IgD-negative memory B cell (primary cell): Measurements from ENCODE around the gene KDM5B. TPM values are rescaled to one million over a fixed set of nuclear protein-coding genes. Genes with fewer than 3 reads are reported as not detected.

Source experiments
- H3K27ac Mint-ChIP-seq, 3 donors: one replicate each; pipeline ENCODE4 v1.8.0; 2020 to 2022; ENCODE audit warnings: mild to moderate bottlenecking in 3 of 3, mixed read lengths in 3 of 3, moderate library complexity in 1 of 3
- H3K27me3 Mint-ChIP-seq: one replicate; pipeline ENCODE4 v1.8.0; 2021; ENCODE audit warnings: mixed read lengths
- H3K36me3 Mint-ChIP-seq: one replicate; pipeline ENCODE4 v1.8.0; 2020; ENCODE audit warnings: mild to moderate bottlenecking, mixed read lengths
- H3K4me1 Mint-ChIP-seq, 3 donors: one replicate each; pipeline ENCODE4 v1.8.0; 2020 to 2022; ENCODE audit warnings: mixed read lengths in 3 of 3, mild to moderate bottlenecking in 1 of 3
- H3K4me3 Mint-ChIP-seq, 4 donors: one replicate each; pipeline ENCODE4 v1.8.0; 2020 to 2022; ENCODE audit warnings: mild to moderate bottlenecking in 4 of 4, mixed read lengths in 4 of 4, moderate library complexity in 3 of 4
- H3K9me3 Mint-ChIP-seq, 3 donors: one replicate each; pipeline ENCODE4 v1.8.0; 2020 to 2021; ENCODE audit warnings: mixed read lengths in 3 of 3, mild to moderate bottlenecking in 1 of 3
- polyA plus RNA-seq: library from polyadenylated mRNA; unstranded; fragments of 300-500 nt; fragmentation: Illumina TruSeq; gene quantifications from one replicate; pipeline ENCODE4 v1.2.3, GENCODE V29; 2021

KDM5B gene
- polyA plus RNA-seq, 1 donor from 2014 or later = 16.5 TPM

DNA sequence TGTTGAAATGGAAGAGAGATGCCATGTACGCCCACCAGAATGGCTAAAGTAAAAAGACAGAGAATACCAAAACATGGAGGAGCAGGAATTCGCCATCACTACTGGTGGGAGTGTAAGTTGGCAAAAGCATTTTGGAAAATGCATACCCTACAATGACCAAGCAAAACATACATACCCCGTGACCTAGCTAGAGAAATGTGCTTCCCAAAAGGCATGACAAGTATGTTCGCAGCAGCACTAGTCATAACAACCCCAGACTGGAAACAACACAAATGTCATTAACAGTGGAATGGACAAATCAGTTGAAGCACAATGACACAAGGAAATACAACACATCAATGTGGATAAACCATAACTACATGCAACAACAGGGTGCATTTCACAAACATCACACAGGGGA, 125.2 kb downstream of the KDM5B start:
- Mint-ChIP-seq H3K4me1 (no peaks in the 10 kb centered on the region), H3K4me3 (no peak overlapping the region), H3K27me3 (peaks cover 25% of the 10 kb centered on the region), H3K36me3 (no peaks in the 10 kb centered on the region), H3K9me3 (peaks cover 0 to 6% (median 0%) of the 10 kb centered on the region in 3 donors), H3K27ac (no peak overlapping the region)

GRCh38 chr1:202682477-202682876, 125.7 kb downstream of the KDM5B start:
- no peak overlapping the region for H3K4me3 Mint-ChIP-seq
- peaks cover 24% of the 10 kb centered on the region for H3K27me3 Mint-ChIP-seq
- H3K27ac Mint-ChIP-seq = no peak overlapping the region
- peaks cover 0 to 6% (median 1%) of the 10 kb centered on the region in 3 donors for H3K9me3 Mint-ChIP-seq
- H3K36me3 Mint-ChIP-seq = no peaks in the 10 kb centered on the region
- no peaks in the 10 kb centered on the region for H3K4me1 Mint-ChIP-seq

DNA sequence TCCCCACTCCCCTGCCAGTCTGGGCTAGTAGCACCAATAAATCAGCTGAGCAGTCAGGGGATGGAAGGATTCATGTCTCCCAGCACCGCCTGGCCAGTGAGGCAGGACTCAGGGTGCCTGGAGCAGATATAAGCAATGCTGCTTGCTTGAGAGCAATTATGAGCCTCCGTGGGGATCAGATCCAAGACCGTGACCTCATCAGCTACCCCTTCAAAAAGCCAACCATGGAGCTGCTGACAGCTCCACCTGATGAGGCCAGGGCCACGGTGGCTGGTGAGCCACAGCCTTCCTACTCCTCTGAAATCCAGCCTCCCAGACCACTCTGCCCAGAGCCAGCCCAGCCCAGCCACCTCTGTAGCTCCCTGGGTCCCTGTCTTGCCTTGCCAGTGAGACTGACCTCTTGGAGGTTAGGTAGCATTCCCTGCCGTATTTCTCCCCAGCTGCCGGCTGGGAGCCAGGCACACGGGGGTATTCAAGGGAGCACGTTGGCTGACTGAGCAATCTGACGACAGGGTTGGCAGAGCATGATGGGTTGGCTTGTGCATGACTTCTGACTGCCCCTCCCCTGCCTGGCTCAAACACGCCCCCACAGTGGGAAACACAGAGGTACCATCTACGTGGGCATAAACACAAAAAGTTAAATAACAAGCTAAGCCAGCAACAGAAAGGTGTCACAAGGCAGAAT, 126.3 kb downstream of the KDM5B start:
- Mint-ChIP-seq H3K27ac (no peak overlapping the region), H3K9me3 (peaks cover 0 to 7% (median 6%) of the 10 kb centered on the region in 3 donors), H3K36me3 (no peaks in the 10 kb centered on the region), H3K27me3 (peaks cover 20% of the 10 kb centered on the region), H3K4me1 (no peaks in the 10 kb centered on the region), H3K4me3 (no peak overlapping the region)

DNA sequence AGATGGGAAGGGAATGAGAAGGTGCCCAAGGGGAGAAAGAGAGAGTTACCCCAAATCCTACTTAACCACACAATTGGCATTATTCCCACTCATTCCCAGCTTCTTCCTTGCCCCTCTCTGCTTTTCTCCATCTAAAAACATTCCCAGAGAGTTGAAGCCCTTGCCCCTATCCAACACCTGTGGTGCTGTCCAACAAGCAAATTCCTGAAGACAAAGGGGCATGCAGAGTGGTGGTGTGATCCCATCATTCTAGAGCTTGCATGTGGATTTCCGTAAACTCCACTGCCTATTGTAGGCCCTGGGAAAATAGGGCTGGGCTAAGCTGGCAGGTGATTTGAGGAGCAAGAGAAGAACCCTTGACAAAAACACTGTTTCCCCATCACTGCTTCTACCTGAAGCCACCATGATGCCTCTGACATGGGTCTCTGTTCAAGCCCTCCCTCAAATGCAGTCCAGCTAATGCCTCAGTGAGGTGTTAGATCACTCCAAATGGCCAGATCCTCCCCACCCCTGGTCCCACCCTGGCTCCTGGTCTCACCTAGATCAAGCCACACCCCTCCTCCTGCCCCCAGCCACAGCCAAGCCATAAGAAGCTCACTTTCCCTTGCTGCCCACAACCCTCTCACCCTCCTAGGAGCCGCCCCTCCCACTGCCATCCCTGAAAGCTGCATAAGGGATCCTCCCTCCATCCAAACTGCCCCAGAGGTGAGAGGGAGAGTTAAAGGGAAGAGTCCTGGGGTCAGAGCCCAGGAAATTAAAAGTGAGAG, 127.5 kb downstream of the KDM5B start:
- H3K9me3 Mint-ChIP-seq = peaks cover 0 to 9% (median 7%) of the 10 kb centered on the region in 3 donors
- H3K4me1 Mint-ChIP-seq = no peaks in the 10 kb centered on the region
- H3K4me3 Mint-ChIP-seq = no peak overlapping the region
- peaks cover 17% of the 10 kb centered on the region for H3K27me3 Mint-ChIP-seq
- H3K36me3 Mint-ChIP-seq = no peaks in the 10 kb centered on the region
- no peak overlapping the region for H3K27ac Mint-ChIP-seq

DNA sequence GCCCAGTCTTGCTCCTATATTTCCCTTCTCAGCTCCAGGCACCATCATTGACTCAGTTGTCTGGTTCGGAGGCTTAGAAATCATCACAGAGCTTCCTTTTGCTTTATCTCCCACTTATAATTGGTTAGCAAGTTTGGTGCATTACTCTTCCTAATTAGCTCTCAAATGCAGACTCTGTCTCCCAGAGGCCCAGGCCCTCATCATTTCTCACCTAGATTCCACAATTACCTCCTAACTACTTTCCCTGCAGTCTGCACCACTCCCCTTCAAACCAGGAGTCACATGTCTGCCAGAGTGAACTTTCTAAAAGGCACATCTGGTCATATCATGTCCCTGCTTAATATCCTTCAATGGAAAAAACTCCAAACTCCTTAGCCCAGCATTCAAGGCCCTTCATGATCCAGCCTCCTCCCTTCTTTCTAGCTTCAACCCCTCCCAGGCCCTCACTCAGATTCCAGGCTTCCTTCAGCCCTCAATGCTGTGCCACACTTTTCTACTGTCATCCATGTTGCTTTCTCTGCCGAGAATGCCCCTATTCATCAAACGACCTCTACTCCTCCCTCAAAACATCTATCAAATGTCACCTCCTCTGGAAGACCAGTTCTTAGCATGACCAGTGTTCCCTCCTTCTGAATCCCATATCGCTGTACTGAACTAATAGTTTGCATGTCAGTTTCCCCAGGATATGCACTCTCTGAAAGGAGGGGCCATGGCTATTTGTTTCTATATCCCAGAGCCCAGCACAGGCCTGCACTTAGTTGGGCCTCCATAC, 128.6 kb downstream of the KDM5B start:
- peaks cover 0 to 9% (median 7%) of the 10 kb centered on the region in 3 donors for H3K9me3 Mint-ChIP-seq
- no peaks in the 10 kb centered on the region for H3K4me1 Mint-ChIP-seq
- H3K36me3 Mint-ChIP-seq = no peaks in the 10 kb centered on the region
- H3K27me3 Mint-ChIP-seq = peaks cover 21% of the 10 kb centered on the region
- no peak overlapping the region for H3K4me3 Mint-ChIP-seq
- H3K27ac Mint-ChIP-seq = no peak overlapping the region

DNA sequence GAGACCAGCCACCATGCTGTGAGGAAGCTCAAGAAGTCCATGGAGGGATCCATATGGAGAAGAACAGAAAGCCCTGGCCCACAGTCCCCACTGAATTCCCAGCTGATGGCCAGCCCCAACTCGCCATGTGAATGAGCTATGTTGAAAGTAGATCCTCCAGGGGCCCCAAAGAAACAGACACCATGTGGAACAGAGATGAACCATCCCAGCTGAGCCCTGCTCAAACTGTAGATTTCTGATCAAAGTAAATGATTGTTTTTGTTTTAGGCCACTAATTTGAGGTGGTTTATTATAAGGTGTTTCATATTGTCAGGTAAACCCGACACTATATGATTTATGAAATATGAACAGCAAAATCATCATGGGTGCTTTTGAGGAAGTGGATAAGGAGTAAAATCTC, 130.8 kb downstream of the KDM5B start:
- H3K4me1 Mint-ChIP-seq = no peaks in the 10 kb centered on the region
- no peak overlapping the region for H3K27ac Mint-ChIP-seq
- H3K4me3 Mint-ChIP-seq = no peak overlapping the region
- peaks cover 18% of the 10 kb centered on the region for H3K27me3 Mint-ChIP-seq
- H3K9me3 Mint-ChIP-seq = peaks cover 0 to 9% (median 7%) of the 10 kb centered on the region in 3 donors
- no peaks in the 10 kb centered on the region for H3K36me3 Mint-ChIP-seq

Other genes with a start within 250 kb of the KDM5B start
- not detected for gene SYT2, start 98.0 kb downstream of the KDM5B start, polyA plus RNA-seq
- 1.2 TPM for gene PCAT6, start 2.5 kb upstream of the KDM5B start, polyA plus RNA-seq
- gene RABIF, start 80.7 kb upstream of the KDM5B start, polyA plus RNA-seq = 19.8 TPM
- 15.3 TPM for gene KLHL12, start 118.8 kb upstream of the KDM5B start, polyA plus RNA-seq
- 91.5 TPM for gene ADIPOR1, start 149.9 kb upstream of the KDM5B start, polyA plus RNA-seq
- gene CYB5R1, start 158.8 kb upstream of the KDM5B start, polyA plus RNA-seq = 35.3 TPM
- gene TMEM183A, start 199.0 kb upstream of the KDM5B start, polyA plus RNA-seq = 46.7 TPM
- not detected for gene PPFIA4, start 218.1 kb upstream of the KDM5B start, polyA plus RNA-seq